ENCODE results near the gene GPBP1L1. TPM values are rescaled to one million over a fixed set of nuclear protein-coding genes. Genes with fewer than 3 reads are reported as not detected.

The GPBP1L1 gene
- total RNA-seq, 2 experiments from 2014 or later: 106 TPM

- ChIA-PET POLR2A (interaction anchor here (0.6 to 5.1 kb wide), 7 partner anchors 32 to 243 kb away, joined by 3 to 32 read pairs (median 12); partner anchors contain the start of genes AKR1A1, CCDC163, GPBP1L1 and MUTYH), CTCF (interaction anchor here (0.7 to 2.1 kb wide), 7 partner anchors 11 to 280 kb away, joined by 3 to 14 read pairs (median 4); partner anchors contain the start of genes AKR1A1, CCDC163 and MMACHC)
- peak; percentile 96 for DNase-seq
- Mint-ChIP-seq H3K9me3 (no peaks in the 10 kb centered on the region), H3K4me1 (ENCODE audit: low read depth) (peaks cover 25% of the 10 kb centered on the region), H3K27ac (peak overlapping the region; percentile 98), H3K4me3 (peak overlapping the region; percentile 99), H3K27me3 (no peaks in the 10 kb centered on the region), H3K36me3 (peaks cover 12% of the 10 kb centered on the region)
- intact Hi-C loops (cut with micrococcal nuclease): loop anchor here (1.0 to 10.0 kb wide), 7 partner anchors 32 to 858 kb away; partner anchors contain the start of genes BTBD19, CCDC163, DYNLT4 and IPP
These were observed 103.1 kb downstream of the GPBP1L1 start for GRCh38 chr1:45583264-45583665.

Other genes starting within 250 kb of the GPBP1L1 start
- 1 to 10 TPM; 4.6 to 6.0 TPM for gene TESK2, start 195.4 kb downstream of the GPBP1L1 start, total RNA-seq
- 1 to 10 TPM; 5.1 to 5.7 TPM for gene CCDC163, start 186.5 kb downstream of the GPBP1L1 start, total RNA-seq
- gene MMACHC, start 186.2 kb downstream of the GPBP1L1 start, total RNA-seq: 1 to 10 TPM; 6.0 to 6.2 TPM
- 100 to 1,000 TPM; 479 to 481 TPM for gene PRDX1, start 164.6 kb downstream of the GPBP1L1 start, total RNA-seq
- 100 to 1,000 TPM; 184 TPM for gene AKR1A1, start 135.7 kb downstream of the GPBP1L1 start, total RNA-seq
- gene NASP, start 102.5 kb downstream of the GPBP1L1 start, total RNA-seq: 100 to 1,000 TPM; 233 to 235 TPM
- gene CCDC17, start 62.5 kb downstream of the GPBP1L1 start, total RNA-seq: 1 to 10 TPM; 1.1 to 1.3 TPM
- 10 to 100 TPM; 34.0 to 34.5 TPM for gene TMEM69, start 1.6 kb upstream of the GPBP1L1 start, total RNA-seq
- 10 to 100 TPM; 21.4 to 22.9 TPM for gene IPP, start 64.1 kb upstream of the GPBP1L1 start, total RNA-seq
- 10 to 100 TPM; 25.1 to 26.6 TPM for gene MAST2, start 117.1 kb upstream of the GPBP1L1 start, total RNA-seq

All from activated CD4-positive, alpha-beta memory T cell treated with anti-CD3 and anti-CD28 coated beads for 36 hours (primary cell).